ENCODE results near the gene PIMREG. TPM values are rescaled to one million over a fixed set of nuclear protein-coding genes. Genes with fewer than 3 reads are reported as not detected.

The PIMREG gene
- total and polyA plus RNA-seq, 4 donors = 0.35 to 3.0 (median 0.71) TPM

GRCh38 chr17:6458460-6458950, 14.2 kb downstream of the PIMREG start:
- Histone ChIP-seq H3K36me3 (ENCODE audit: control insufficient read depth in 4 of 4, insufficient read depth in 4 of 4, low read length in 4 of 4) (peaks cover 0 to 8% (median 0%) of the 10 kb centered on the region in 4 donors), H3K27me3 (ENCODE audit: control insufficient read depth in 3 of 3, insufficient read depth in 3 of 3, low read length in 2 of 3) (no peaks in the 10 kb centered on the region), H3K9me3 (ENCODE audit: control insufficient read depth in 4 of 4, insufficient read depth in 3 of 4, low read length in 3 of 4) (no peaks in the 10 kb centered on the region), H3K4me3 (no peak overlapping the region), H3K9ac (ENCODE audit: insufficient read depth in 1 of 2, low read length in 2 of 2) (no peak overlapping the region), H3K4me1 (ENCODE audit: control insufficient read depth in 5 of 5, insufficient read depth in 5 of 5, low read length in 5 of 5) (no peaks in the 10 kb centered on the region), H3K27ac (ENCODE audit: low read depth in 1 of 2, low read length in 1 of 2) (no peak overlapping the region)
- DNase-seq = no peak
- ATAC-seq (ENCODE audit: insufficient read depth, low FRiP score) = no peak
- no peak for TF ChIP-seq CTCF (IDR thresholded peaks at IDR 0.05; ENCODE audit: control extremely low read depth, extremely low read depth)
- WGBS, 2 donors = 86 to 90% methylated on average over 14 of the region's 14 CpGs

DNA sequence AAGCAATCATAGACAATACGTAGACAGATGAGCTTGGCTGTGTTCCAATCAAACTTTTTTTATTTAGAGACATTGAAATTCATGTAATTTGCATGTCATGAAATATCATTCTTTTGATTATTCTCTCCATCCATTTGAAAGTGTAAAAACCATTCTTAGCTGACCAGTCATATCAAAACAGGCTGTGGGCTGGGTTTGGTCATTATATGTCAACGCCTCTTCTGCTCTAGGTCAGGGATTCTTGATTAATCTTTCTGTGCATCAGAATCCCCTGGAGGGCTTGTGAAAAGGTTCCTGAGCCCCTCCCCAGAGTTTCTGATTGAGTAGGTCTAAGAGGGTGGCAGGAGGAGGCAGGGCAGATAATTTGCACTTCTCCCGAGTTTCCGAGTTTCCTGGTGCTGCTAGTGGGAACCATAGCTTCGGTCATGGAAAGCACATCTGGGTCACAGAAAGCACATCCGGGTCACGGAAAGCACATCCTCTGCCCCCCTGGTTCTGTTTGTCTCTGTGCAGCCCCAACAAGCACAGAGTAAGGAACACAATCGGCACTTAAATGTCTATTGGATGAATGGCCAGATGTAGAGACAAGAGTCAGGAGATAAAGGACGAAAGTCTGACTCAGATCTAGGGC, 16.4 kb downstream of the PIMREG start:
- Histone ChIP-seq H3K4me1 (ENCODE audit: control insufficient read depth in 5 of 5, insufficient read depth in 5 of 5, low read length in 5 of 5) (no peaks in the 10 kb centered on the region), H3K9ac (ENCODE audit: insufficient read depth in 1 of 2, low read length in 2 of 2) (no peak overlapping the region), H3K9me3 (ENCODE audit: control insufficient read depth in 4 of 4, insufficient read depth in 3 of 4, low read length in 3 of 4) (no peaks in the 10 kb centered on the region), H3K36me3 (ENCODE audit: control insufficient read depth in 4 of 4, insufficient read depth in 4 of 4, low read length in 4 of 4) (peaks cover 0 to 8% (median 0%) of the 10 kb centered on the region in 4 donors), H3K4me3 (no peak overlapping the region), H3K27ac (ENCODE audit: low read depth in 1 of 2, low read length in 1 of 2) (no peak overlapping the region), H3K27me3 (ENCODE audit: control insufficient read depth in 3 of 3, insufficient read depth in 3 of 3, low read length in 2 of 3) (no peaks in the 10 kb centered on the region)
- DNase-seq = no peak
- no peak for ATAC-seq (ENCODE audit: insufficient read depth, low FRiP score)
- TF ChIP-seq CTCF (IDR thresholded peaks at IDR 0.05; ENCODE audit: control extremely low read depth, extremely low read depth) = no peak
- 85 to 90% methylated on average over 9 of the region's 9 CpGs for WGBS, 2 donors

DNA sequence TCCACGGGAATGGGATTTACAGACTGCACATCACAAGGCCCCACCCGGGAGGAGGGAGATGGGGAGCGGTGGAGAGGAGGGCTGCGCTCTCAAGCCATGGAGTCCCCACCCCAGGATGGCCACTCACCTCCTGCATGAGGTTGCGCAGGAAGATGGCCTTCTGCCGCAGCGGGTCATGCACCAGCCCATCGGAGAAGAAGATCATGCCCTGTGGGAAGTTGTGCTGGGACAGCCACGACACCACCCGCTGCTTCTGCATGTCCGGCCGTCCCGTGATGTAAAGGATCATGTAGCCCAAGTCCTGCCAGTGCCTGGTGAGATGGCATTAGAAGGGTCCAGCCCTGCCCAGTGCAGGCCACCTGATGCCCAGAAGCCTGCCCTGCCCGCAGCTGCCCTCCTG, 17.0 kb downstream of the PIMREG start:
- Histone ChIP-seq H3K4me1 (ENCODE audit: control insufficient read depth in 5 of 5, insufficient read depth in 5 of 5, low read length in 5 of 5) (no peaks in the 10 kb centered on the region), H3K27ac (ENCODE audit: low read depth in 1 of 2, low read length in 1 of 2) (no peak overlapping the region), H3K27me3 (ENCODE audit: control insufficient read depth in 3 of 3, insufficient read depth in 3 of 3, low read length in 2 of 3) (no peaks in the 10 kb centered on the region), H3K9me3 (ENCODE audit: control insufficient read depth in 4 of 4, insufficient read depth in 3 of 4, low read length in 3 of 4) (no peaks in the 10 kb centered on the region), H3K4me3 (no peak overlapping the region), H3K9ac (ENCODE audit: insufficient read depth in 1 of 2, low read length in 2 of 2) (no peak overlapping the region), H3K36me3 (ENCODE audit: control insufficient read depth in 4 of 4, insufficient read depth in 4 of 4, low read length in 4 of 4) (peaks cover 0 to 8% (median 0%) of the 10 kb centered on the region in 4 donors)
- WGBS, 2 donors = 96% methylated on average over 14 of the region's 14 CpGs
- no peak for TF ChIP-seq CTCF (IDR thresholded peaks at IDR 0.05; ENCODE audit: control extremely low read depth, extremely low read depth)
- DNase-seq = no peak
- ATAC-seq (ENCODE audit: insufficient read depth, low FRiP score) = no peak
